H1 (cell line): ENCODE data around the gene FAM209B. TPM values are rescaled to one million over a fixed set of nuclear protein-coding genes. Genes with fewer than 3 reads are reported as not detected.
"Not testable (repeated sequence)": the region's sequence is repeated elsewhere in the genome, so short reads cannot be mapped to it uniquely, and the experiment has no call there.

Source experiments
- CTCF ChIA-PET: fragments of 300-600 bp; sonication (Branson Sonifier 250); formaldehyde crosslinking; loops from one replicate; lab custom pipeline; 2021; ENCODE audit not compliant: partially characterized antibody; lab: Charles Lee
- POLR2A ChIA-PET: fragments of 300-600 bp; sonication (Branson Sonifier 250); formaldehyde crosslinking; loops from one replicate; lab custom pipeline; 2021; ENCODE audit warnings: inconsistent platforms; ENCODE audit not compliant: partially characterized antibody; lab: Charles Lee
- DNase-seq, 2 experiments: peaks; one replicate each; pipeline versions ENCODE4 v3.0.0 to v3.0.0-alpha.2; 2010 to 2022; ENCODE audit warnings: low spot score in 2 of 2, low read depth in 1 of 2, mixed read lengths in 1 of 2
- FAIRE-seq: peaks from 2 replicates; lab custom pipeline; 2011; peaks lifted over from hg19 to GRCh38; lab: Jason Lieb, UNC
- H2AFZ ChIP-seq: 2 replicates; pipeline ENCODE4 v1.8.1; 2012; ENCODE audit warnings: low read length, inconsistent platforms
- H2AK5ac ChIP-seq: 2 replicates; pipeline ENCODE4 v1.6.1; 2013; ENCODE audit warnings: low read depth, low read length
- H2BK120ac ChIP-seq: replicated peaks from 2 replicates; pipeline ENCODE3; 2013; ENCODE audit warnings: low read depth, low read length, inconsistent platforms
- H2BK12ac ChIP-seq: 2 replicates; pipeline ENCODE4 v1.6.1; 2013; ENCODE audit warnings: low read depth, low read length
- H2BK15ac ChIP-seq: 2 replicates; pipeline ENCODE4 v1.6.1; 2013; ENCODE audit warnings: low read length
- H2BK20ac ChIP-seq: 2 replicates; pipeline ENCODE4 v1.6.1; 2013; ENCODE audit warnings: low read length
- H2BK5ac ChIP-seq: 2 replicates; pipeline ENCODE4 v1.6.1; 2013; ENCODE audit warnings: low read depth, low read length
- H3K14ac ChIP-seq: 2 replicates; pipeline ENCODE4 v1.6.1; 2013; ENCODE audit warnings: inconsistent platforms; ENCODE audit not compliant: insufficient read length
- H3K18ac ChIP-seq: 2 replicates; pipeline ENCODE4 v1.6.1; 2013; ENCODE audit warnings: low read length; ENCODE audit errors: extremely low read depth
- H3K23ac ChIP-seq: 2 replicates; pipeline ENCODE4 v1.6.1; 2013; ENCODE audit warnings: inconsistent platforms; ENCODE audit not compliant: insufficient read length
- H3K23me2 ChIP-seq: 2 replicates; pipeline ENCODE4 v1.6.1; 2013; ENCODE audit warnings: low read depth, low read length
- H3K27ac ChIP-seq: 2 replicates; pipeline ENCODE4 v1.6.1; 2011; ENCODE audit warnings: low read depth, low read length, inconsistent platforms
- H3K27me3 ChIP-seq, 4 experiments: replicated peaks in 1 of 4; 1 replicate in 1 of 4; 2 replicates in 3 of 4; pipeline versions ENCODE4 v1.6.1 to v1.8.1; 2011 to 2013; ENCODE audit warnings: low read length in 3 of 4, mild to moderate bottlenecking in 3 of 4, inconsistent platforms in 2 of 4, mixed read lengths in 2 of 4, moderate library complexity in 1 of 4; ENCODE audit not compliant: control insufficient read depth in 3 of 4, insufficient read depth in 3 of 4; ENCODE audit errors: extremely low read depth in 1 of 4
- H3K36me3 ChIP-seq, 4 experiments: 2 replicates each; pipeline versions ENCODE4 v1.6.1 to v1.8.1; 2011 to 2013; ENCODE audit warnings: mild to moderate bottlenecking in 4 of 4, low read length in 3 of 4, moderate library complexity in 2 of 4, control low read depth in 1 of 4, inconsistent platforms in 1 of 4; ENCODE audit not compliant: insufficient read depth in 4 of 4, control insufficient read depth in 2 of 4
- H3K4ac ChIP-seq: replicated peaks from 2 replicates; pipeline ENCODE3; 2013; ENCODE audit warnings: low read length, low read depth, mixed read lengths, inconsistent platforms; ENCODE audit not compliant: insufficient read length
- H3K4me1 ChIP-seq, 4 experiments: replicated peaks in 1 of 4; 1 replicate in 1 of 4; 2 replicates in 3 of 4; pipeline versions ENCODE4 v1.6.1 to v1.8.1; 2011 to 2013; ENCODE audit warnings: low read length in 3 of 4, inconsistent platforms in 2 of 4, mixed read lengths in 1 of 4; ENCODE audit not compliant: insufficient read depth in 4 of 4, control insufficient read depth in 3 of 4
- H3K4me2 ChIP-seq, 2 experiments: 2 replicates each; pipeline versions ENCODE4 v1.6.1 to v1.8.1; 2011 to 2013; ENCODE audit warnings: low read depth in 2 of 2, low read length in 2 of 2, control low read depth in 1 of 2, inconsistent platforms in 1 of 2, mild to moderate bottlenecking in 1 of 2; ENCODE audit not compliant: insufficient read depth in 1 of 2
- H3K4me3 ChIP-seq, 4 experiments: fragments of 200-600, 300-600 bp in 1 of 4; sonication (generic), shearing (Covaris generic), sonication (Bioruptor Twin) in 1 of 4; 2 replicates each; pipeline versions ENCODE4 v1.5.1 to v1.8.1; 2011 to 2016; ENCODE audit warnings: low read length in 4 of 4, low read depth in 3 of 4, control low read depth in 2 of 4, inconsistent platforms in 2 of 4, mild to moderate bottlenecking in 2 of 4, mixed read lengths in 1 of 4, moderate library complexity in 1 of 4; ENCODE audit not compliant: insufficient read depth in 2 of 4; ENCODE audit errors: extremely low read depth in 1 of 4
- H3K56ac ChIP-seq: replicated peaks from 2 replicates; pipeline ENCODE3; 2013; ENCODE audit warnings: low read depth, mild to moderate bottlenecking, mixed read lengths, low read length, inconsistent platforms; ENCODE audit not compliant: insufficient read length
- H3K79me1 ChIP-seq: 2 replicates; pipeline ENCODE4 v1.6.1; 2013; ENCODE audit warnings: low read depth, low read length, control low read depth
- H3K79me2 ChIP-seq, 2 experiments: 2 replicates each; pipeline versions ENCODE4 v1.6.1 to v1.8.1; 2012 to 2013; ENCODE audit warnings: low read length in 2 of 2, mild to moderate bottlenecking in 2 of 2, inconsistent platforms in 1 of 2; ENCODE audit not compliant: insufficient read depth in 2 of 2, control insufficient read depth in 1 of 2
- H3K9ac ChIP-seq, 4 experiments: replicated peaks in 1 of 4; 1 replicate in 1 of 4; 2 replicates in 3 of 4; pipeline versions ENCODE4 v1.6.1 to v1.8.1; 2011 to 2013; ENCODE audit warnings: low read depth in 3 of 4, low read length in 3 of 4, control low read depth in 2 of 4, mild to moderate bottlenecking in 2 of 4, moderate library complexity in 2 of 4, inconsistent platforms in 1 of 4; ENCODE audit errors: extremely low read depth in 1 of 4
- H3K9me3 ChIP-seq, 2 experiments: 2 replicates each; pipeline versions ENCODE4 v1.6.1 to v1.8.1; 2012 to 2013; ENCODE audit warnings: mild to moderate bottlenecking in 2 of 2, moderate library complexity in 2 of 2, control low read depth in 1 of 2, inconsistent platforms in 1 of 2, low read depth in 1 of 2, low read length in 1 of 2, mixed read lengths in 1 of 2; ENCODE audit not compliant: insufficient read depth in 2 of 2
- H4K20me1 ChIP-seq, 2 experiments: replicated peaks in 1 of 2; 2 replicates each; pipeline versions ENCODE3 to v1.8.1; 2011 to 2013; ENCODE audit warnings: inconsistent platforms in 2 of 2, low read length in 2 of 2, mild to moderate bottlenecking in 1 of 2; ENCODE audit not compliant: insufficient read depth in 2 of 2, control insufficient read depth in 1 of 2
- H4K5ac ChIP-seq: 2 replicates; pipeline ENCODE4 v1.6.1; 2013; ENCODE audit warnings: low read length, low read depth, mixed read lengths, inconsistent platforms; ENCODE audit not compliant: insufficient read length
- H4K8ac ChIP-seq: 2 replicates; pipeline ENCODE4 v1.8.0; 2013; ENCODE audit warnings: mild to moderate bottlenecking, moderate library complexity, low read length, inconsistent platforms; ENCODE audit not compliant: insufficient read depth; ENCODE audit errors: extremely low read depth
- H4K91ac ChIP-seq: replicated peaks from 2 replicates; pipeline ENCODE3; 2013; ENCODE audit warnings: low read length, mixed read lengths, inconsistent platforms; ENCODE audit not compliant: insufficient read length
- EP300 ChIP-seq, 2 experiments: IDR thresholded peaks; 1 replicate in 1 of 2; 2 replicates in 1 of 2; pipeline ENCODE4 v1.6.1; 2011 to 2012; ENCODE audit warnings: low read depth in 2 of 2, low read length in 2 of 2, mild to moderate bottlenecking in 2 of 2, borderline replicate concordance in 1 of 2, inconsistent platforms in 1 of 2, moderate library complexity in 1 of 2
- WGBS, 2 experiments: shearing (Covaris generic) in 1 of 2; methylation state at CpG; one replicate each; pipeline versions ENCODE4 v1.1.6 to v1.1.7; 2013 to 2015; ENCODE audit warnings: low lambda C conversion rate in 2 of 2, mixed read lengths in 2 of 2, inconsistent platforms in 1 of 2, low coverage in 1 of 2, missing lambda C conversion rate in 1 of 2; ENCODE audit not compliant: insufficient replicate concordance in 2 of 2, insufficient coverage in 1 of 2, insufficient read length in 1 of 2; ENCODE audit errors: extremely low coverage in 1 of 2, missing lambda C conversion rate in 1 of 2; 5-methylcytosine and 5-hydroxymethylcytosine counted together
- polyA plus RNA-seq, 7 experiments: library from polyadenylated mRNA; depleted of rRNA in 3 of 7; stranded (reverse) in 5 of 7; unstranded in 2 of 7; fragments of >200 nt in 5 of 7; fragments of 200-250 nt in 2 of 7; gene quantifications; 1 replicate in 5 of 7; 2 replicates in 1 of 7; 4 replicates in 1 of 7; pipeline versions ENCODE4 v1.2.1 to v1.2.3, GENCODE V29; 2011 to 2013; ENCODE audit warnings: missing spikeins in 2 of 7, mixed read lengths in 2 of 7
- total RNA-seq: library from RNA; stranded (reverse); fragmentation: NEBNext Ultra II Directional; extraction: Animal tissue kit (Norgen Biotek cat#: 25700); gene quantifications from 2 replicates; pipeline ENCODE4 v1.2.1, GENCODE V29; 2021

Gene FAM209B
- total and polyA plus RNA-seq, 2 of the 8 experiments (the other 6 are each of a cell fraction or from before 2014, with no cell fraction given) = 0.29 TPM; not detected in 1

- H3K18ac ChIP-seq, H2BK12ac ChIP-seq, H3K23ac ChIP-seq, H3K4me3 ChIP-seq, H2BK15ac ChIP-seq, H3K4ac ChIP-seq, H2BK120ac ChIP-seq, H4K5ac ChIP-seq, CTCF ChIA-PET, H3K27ac ChIP-seq, H3K4me1 ChIP-seq, H2BK5ac ChIP-seq, H3K9ac ChIP-seq, H3K27me3 ChIP-seq, FAIRE-seq, H4K20me1 ChIP-seq, H4K8ac ChIP-seq, H3K56ac ChIP-seq, H3K79me1 ChIP-seq, DNase-seq, H3K4me2 ChIP-seq, H4K91ac ChIP-seq, H3K23me2 ChIP-seq, H3K79me2 ChIP-seq, H2AK5ac ChIP-seq, H2AFZ ChIP-seq: not testable (repeated sequence)
- peaks cover 0 to 31% (median 23%) of the 10 kb centered on the region in 4 experiments; a peak in 6 of 8 replicates for H3K36me3 ChIP-seq
- H3K9me3 ChIP-seq = peaks cover 7 to 21% of the 10 kb centered on the region in 2 experiments; a peak in 2 of 4 replicates
- 93% methylated on average over 13 of the region's 13 CpGs; no CpG with 5 or more reads in 1 of the 2 experiments for WGBS, 2 experiments
- peak in 1 of 2 experiments; percentile 86; a peak in 1 of 3 replicates for TF ChIP-seq EP300 (IDR thresholded peaks at IDR 0.05; ENCODE audit: borderline replicate concordance in 1 of 2, low read depth in 2 of 2, low read length in 2 of 2)
- TF ChIP-seq, all 59 proteins: peak for 1; not testable (repeated sequence) for 58
- H3K14ac ChIP-seq, POLR2A ChIA-PET, H2BK20ac ChIP-seq: not testable (repeated sequence)
These were observed 12.2 kb upstream of the FAM209B start for GRCh38 chr20:56520746-56521354.
